NT2/D1 (cell line): ENCODE measurements around the gene BLOC1S4.

ENCODE experiments used
- SUZ12 ChIP-seq: IDR thresholded peaks from 2 replicates; pipeline ENCODE4 v1.6.1; 2011; ENCODE audit not compliant: insufficient read length, insufficient read depth; ENCODE audit errors: extremely low read depth
- YY1 ChIP-seq: IDR thresholded peaks from 2 replicates; pipeline ENCODE4 v1.6.1; 2011; ENCODE audit not compliant: insufficient read length, insufficient read depth
- ZNF274 ChIP-seq: IDR thresholded peaks from 2 replicates; pipeline ENCODE4 v1.6.1; 2011; ENCODE audit warnings: mild to moderate bottlenecking, low read depth, low read length

- TF ChIP-seq SUZ12 (no peak), YY1 (no peak), ZNF274 (no peak)
Measured at GRCh38 chr4:6699388-6699787, 16.6 kb upstream of the BLOC1S4 start.
